ENCODE measurements around the gene CREB3L2.

Gene CREB3L2

GRCh38 chr7:137844677-137845425 lies 157.0 kb downstream of the CREB3L2 start:
- H3K27ac ChIP-seq = no peak overlapping the region
- no peak for TF ChIP-seq ZFX (IDR thresholded peaks at IDR 0.05; ENCODE audit: borderline replicate concordance)
- no peak for TF ChIP-seq CTCF (IDR thresholded peaks at IDR 0.05)

GRCh38 chr7:137839903-137840779 lies 161.7 kb downstream of the CREB3L2 start:
- TF ChIP-seq CTCF (IDR thresholded peaks at IDR 0.05) (no peak), ZFX (IDR thresholded peaks at IDR 0.05; ENCODE audit: borderline replicate concordance) (no peak)
- no peak overlapping the region for H3K27ac ChIP-seq

DNA sequence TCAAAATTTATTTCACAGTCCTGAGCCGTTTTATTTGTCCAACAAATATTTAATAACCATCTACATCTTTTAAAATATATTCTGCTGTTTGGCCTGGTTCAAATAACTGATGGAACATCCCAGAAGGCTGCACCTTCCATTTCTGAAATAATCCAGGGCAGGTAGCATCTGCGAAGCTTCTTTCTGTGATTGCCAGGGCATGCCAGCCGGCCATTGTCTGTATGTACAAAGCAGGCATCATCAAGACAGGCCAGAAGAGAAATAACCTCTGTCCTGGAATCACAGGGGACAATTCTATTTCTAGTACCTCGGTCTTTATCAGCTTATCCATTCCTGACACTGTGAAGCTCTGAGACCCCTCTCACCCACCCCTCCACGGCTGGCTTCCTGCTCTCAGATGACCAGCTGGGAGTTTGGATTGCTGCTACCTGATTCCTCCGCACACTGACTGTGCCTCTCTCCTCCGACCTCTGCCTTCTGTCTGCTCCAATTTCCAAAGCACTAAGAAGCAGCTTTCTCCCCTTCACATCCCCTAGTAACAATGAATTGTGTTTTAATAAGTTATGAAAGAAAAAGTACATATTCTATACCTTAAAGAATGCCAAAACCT lies 163.1 kb downstream of the CREB3L2 start:
- no peak for TF ChIP-seq CTCF (IDR thresholded peaks at IDR 0.05)
- TF ChIP-seq ZFX (IDR thresholded peaks at IDR 0.05; ENCODE audit: borderline replicate concordance) = no peak
- H3K27ac ChIP-seq = no peak overlapping the region

GRCh38 chr7:137836541-137836940 lies 165.3 kb downstream of the CREB3L2 start:
- TF ChIP-seq CTCF (IDR thresholded peaks at IDR 0.05) = no peak
- no peak overlapping the region for H3K27ac ChIP-seq

DNA sequence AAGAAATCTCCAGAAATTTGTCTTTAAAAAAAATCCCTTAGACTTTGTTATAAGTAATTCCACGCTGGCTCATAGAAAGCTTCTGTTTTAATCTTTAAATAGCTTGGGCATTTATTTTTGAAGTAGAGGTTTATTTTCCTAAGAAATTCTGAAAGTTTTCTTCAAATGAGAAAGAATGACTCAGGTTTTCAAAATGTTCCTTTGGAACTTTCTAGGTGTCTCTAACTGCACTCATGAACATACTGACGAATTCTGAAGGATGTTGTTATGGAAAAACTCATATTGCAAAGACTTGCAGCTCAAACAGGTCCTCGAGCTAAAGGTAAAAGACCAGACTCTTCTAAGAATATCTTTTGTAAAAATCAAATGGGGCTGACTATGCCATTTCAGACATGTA lies 165.8 kb downstream of the CREB3L2 start:
- H3K27ac ChIP-seq = no peak overlapping the region
- no peak for TF ChIP-seq CTCF (IDR thresholded peaks at IDR 0.05)
- TF ChIP-seq ZFX (IDR thresholded peaks at IDR 0.05; ENCODE audit: borderline replicate concordance) = no peak

GRCh38 chr7:137835486-137836112 lies 166.3 kb downstream of the CREB3L2 start:
- TF ChIP-seq ZFX (IDR thresholded peaks at IDR 0.05; ENCODE audit: borderline replicate concordance) (no peak), CTCF (IDR thresholded peaks at IDR 0.05) (no peak)
- H3K27ac ChIP-seq = no peak overlapping the region
